ENCODE results near the gene MYH10. TPM values are rescaled to one million over a fixed set of nuclear protein-coding genes. Genes with fewer than 3 reads are reported as not detected.

The MYH10 gene
- polyA plus RNA-seq, 6 donors from 2014 or later: 0.35 to 5.0 (median 1.9) TPM; not detected in 1

DNA sequence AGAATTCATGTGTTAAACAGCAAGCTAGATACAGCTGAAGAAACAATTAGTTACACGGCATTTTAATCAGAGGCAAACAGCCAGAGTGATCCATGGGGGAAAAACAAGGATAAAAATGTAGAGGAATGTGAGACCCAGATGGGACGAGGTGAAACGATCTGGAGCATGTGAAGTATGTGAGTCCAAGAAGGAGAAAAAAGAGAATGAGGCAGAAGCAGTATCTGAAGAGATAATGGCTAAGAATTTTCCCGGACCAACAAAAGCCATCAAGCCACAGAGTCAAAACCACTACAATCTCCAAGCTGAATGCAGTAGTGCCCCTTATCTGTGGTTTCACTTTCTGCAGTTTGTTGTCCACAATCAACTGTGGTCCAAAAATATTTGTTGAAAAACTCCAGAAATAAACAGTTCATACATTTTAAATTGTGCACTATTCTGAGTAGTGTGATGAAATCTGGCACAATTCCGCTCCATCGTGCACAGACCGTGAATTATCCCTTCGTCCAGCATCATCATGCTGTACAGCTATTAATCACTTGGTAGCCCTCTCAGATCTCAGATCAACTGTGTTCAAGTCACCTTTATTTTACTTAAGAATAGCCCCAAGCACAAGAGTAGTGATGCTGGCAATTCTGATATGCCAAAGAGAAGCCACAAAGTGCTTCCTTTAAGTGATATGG lies 18.8 kb downstream of the MYH10 start:
- Mint-ChIP-seq H3K36me3 (peaks cover 5 to 8% of the 10 kb centered on the region in 2 donors), H3K27ac (no peak overlapping the region), H3K4me3 (no peak overlapping the region), H3K9me3 (peaks cover 2 to 5% (median 4%) of the 10 kb centered on the region in 7 donors), H3K27me3 (peaks cover 3 to 36% (median 15%) of the 10 kb centered on the region in 3 donors), H3K4me1 (no peaks in the 10 kb centered on the region)
- ATAC-seq (ENCODE audit: low read depth in 2 of 2) (no peak), DNase-seq (no peak)

DNA sequence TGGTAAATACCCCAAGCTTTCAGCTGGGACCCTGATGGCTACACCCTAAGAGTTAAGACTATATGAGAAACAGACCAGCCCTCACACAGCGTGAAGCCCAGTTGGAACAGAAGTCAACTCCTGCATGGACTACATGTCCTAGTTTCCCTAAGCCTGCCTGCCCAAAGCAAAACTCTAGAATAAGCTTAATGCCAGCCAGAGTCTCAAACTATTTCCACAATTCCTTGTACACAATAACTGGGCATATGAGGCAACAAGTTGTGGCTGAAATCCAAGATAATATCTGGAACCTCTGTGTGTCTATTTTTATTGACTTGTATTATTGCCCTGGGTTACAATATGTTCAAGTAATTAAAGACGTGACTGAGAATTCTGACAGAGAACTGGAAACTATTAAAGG lies 19.4 kb downstream of the MYH10 start:
- no peak overlapping the region for H3K4me3 Mint-ChIP-seq
- no peak overlapping the region for H3K27ac Mint-ChIP-seq
- H3K9me3 Mint-ChIP-seq: peaks cover 2 to 5% (median 4%) of the 10 kb centered on the region in 7 donors
- ATAC-seq (ENCODE audit: low read depth in 2 of 2) (no peak), DNase-seq (no peak)
- peaks cover 3 to 36% (median 15%) of the 10 kb centered on the region in 3 donors for H3K27me3 Mint-ChIP-seq
- no peaks in the 10 kb centered on the region for H3K4me1 Mint-ChIP-seq
- H3K36me3 Mint-ChIP-seq: peaks cover 5 to 8% of the 10 kb centered on the region in 2 donors

DNA sequence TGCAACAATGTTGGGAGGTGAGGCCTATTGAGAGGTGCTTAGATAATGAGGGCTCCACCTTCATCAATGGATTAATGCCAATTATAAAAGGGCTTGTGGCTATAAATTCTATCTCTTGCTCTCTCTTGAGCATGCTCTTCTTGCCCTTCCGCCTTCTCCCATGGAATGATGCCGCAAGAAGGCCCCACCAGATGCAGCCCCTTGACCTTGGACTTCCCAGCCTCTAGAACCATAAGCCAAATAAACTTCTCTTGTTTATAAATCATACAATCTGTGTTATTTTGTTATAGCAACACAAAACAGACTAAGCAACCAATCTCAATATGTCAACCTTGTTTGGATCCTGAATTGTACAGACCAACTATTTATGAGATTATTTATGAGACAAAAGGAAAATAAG lies 20.0 kb downstream of the MYH10 start:
- Mint-ChIP-seq H3K4me3 (no peak overlapping the region), H3K27me3 (peaks cover 3 to 32% (median 15%) of the 10 kb centered on the region in 3 donors), H3K36me3 (peaks cover 5 to 8% of the 10 kb centered on the region in 2 donors), H3K4me1 (no peaks in the 10 kb centered on the region), H3K9me3 (peaks cover 2 to 5% (median 4%) of the 10 kb centered on the region in 7 donors), H3K27ac (no peak overlapping the region)
- ATAC-seq (ENCODE audit: low read depth in 2 of 2) (no peak), DNase-seq (no peak)

DNA sequence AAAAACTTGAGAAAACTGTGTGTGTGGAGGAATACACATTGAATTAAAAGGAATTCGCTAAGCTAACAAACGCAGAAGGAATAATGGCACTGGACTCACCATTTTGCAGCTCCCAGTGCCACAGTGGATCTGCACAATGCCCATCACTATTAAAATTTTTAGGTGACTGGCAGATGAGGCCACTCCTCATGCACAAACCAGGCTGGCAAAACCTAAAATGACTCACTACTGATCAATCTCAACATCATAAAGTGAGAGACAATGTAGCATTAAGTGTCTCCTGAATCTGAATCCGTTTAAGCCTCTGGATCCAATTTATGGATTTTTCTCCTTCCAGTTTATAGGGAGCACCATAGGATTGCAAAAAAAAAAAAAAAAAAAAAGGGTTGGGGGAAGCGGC lies 20.6 kb downstream of the MYH10 start:
- peaks cover 3 to 30% (median 15%) of the 10 kb centered on the region in 3 donors for H3K27me3 Mint-ChIP-seq
- no peak overlapping the region for H3K4me3 Mint-ChIP-seq
- no peak for DNase-seq
- no peak for ATAC-seq (ENCODE audit: low read depth in 2 of 2)
- H3K4me1 Mint-ChIP-seq: no peaks in the 10 kb centered on the region
- peaks cover 5 to 8% of the 10 kb centered on the region in 2 donors for H3K36me3 Mint-ChIP-seq
- H3K27ac Mint-ChIP-seq: no peak overlapping the region
- peaks cover 2 to 5% (median 4%) of the 10 kb centered on the region in 7 donors for H3K9me3 Mint-ChIP-seq

DNA sequence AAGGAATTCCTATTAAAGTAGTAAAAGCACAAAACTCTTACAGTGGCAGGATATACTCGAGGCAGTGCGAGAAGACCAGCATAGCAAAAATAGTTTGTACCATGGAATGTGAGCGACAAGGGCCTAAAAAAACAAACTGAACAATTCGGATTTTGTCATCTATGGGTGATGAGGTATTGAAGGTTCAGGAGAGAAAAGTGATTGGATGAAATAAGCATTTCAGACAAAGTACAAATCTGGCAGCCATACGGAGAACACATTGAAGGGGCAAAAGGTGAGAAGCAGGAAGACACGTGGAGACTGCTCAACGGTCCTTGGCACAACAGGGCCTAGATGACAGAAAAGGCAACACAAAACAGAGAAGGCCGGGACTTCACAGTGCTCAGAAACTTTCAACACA lies 22.5 kb downstream of the MYH10 start:
- Mint-ChIP-seq H3K9me3 (peaks cover 2 to 5% (median 4%) of the 10 kb centered on the region in 7 donors), H3K4me1 (no peaks in the 10 kb centered on the region), H3K4me3 (no peak overlapping the region), H3K36me3 (peaks cover 5 to 8% of the 10 kb centered on the region in 2 donors), H3K27me3 (peaks cover 3 to 25% (median 13%) of the 10 kb centered on the region in 3 donors), H3K27ac (no peak overlapping the region)
- DNase-seq (no peak), ATAC-seq (ENCODE audit: low read depth in 2 of 2) (no peak)

DNA sequence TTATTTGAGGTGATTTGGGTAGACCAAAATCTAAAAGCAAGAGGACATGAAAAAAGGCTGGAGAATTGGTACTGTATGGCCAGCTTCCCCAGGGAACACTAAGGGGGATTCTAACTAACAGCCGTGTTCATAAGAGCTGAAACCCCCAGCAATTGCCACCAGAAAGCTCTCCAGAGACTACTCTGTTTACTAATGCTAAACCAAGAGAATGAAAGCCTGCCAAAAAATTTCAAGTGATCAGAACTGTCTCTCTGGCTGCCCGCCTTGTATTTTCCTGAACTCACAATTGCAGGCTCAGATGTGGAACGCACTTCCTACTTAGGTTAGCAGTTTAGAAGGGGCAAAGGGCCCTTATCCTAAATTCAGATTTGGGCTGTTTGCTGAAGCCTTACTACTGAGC lies 24.1 kb downstream of the MYH10 start:
- Mint-ChIP-seq H3K36me3 (peaks cover 1 to 8% of the 10 kb centered on the region in 2 donors), H3K27ac (no peak overlapping the region), H3K27me3 (peaks cover 3 to 17% (median 8%) of the 10 kb centered on the region in 3 donors), H3K4me3 (no peak overlapping the region), H3K4me1 (no peaks in the 10 kb centered on the region), H3K9me3 (peaks cover 2 to 5% (median 4%) of the 10 kb centered on the region in 7 donors)
- no peak for ATAC-seq (ENCODE audit: low read depth in 2 of 2)
- no peak for DNase-seq

DNA sequence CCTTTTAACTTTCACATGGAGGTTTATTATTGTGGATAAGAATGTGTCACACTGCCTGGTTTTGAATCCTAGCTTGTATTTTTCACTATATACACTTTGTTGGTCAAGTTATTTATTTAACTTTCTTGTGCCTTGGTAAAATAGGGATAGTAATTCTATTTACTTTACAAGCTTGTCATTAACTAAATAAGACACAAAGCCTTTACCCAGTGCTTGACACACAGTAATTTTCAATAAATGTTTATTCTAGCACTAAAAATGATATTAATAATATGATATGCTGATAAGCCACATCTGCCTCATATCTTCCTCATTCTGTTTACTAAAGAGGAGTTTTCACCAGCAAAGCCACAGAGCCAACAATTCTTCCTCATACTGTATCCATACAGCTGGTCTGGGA lies 27.8 kb downstream of the MYH10 start:
- Mint-ChIP-seq H3K27ac (no peak overlapping the region), H3K36me3 (no peaks in the 10 kb centered on the region), H3K9me3 (no peaks in the 10 kb centered on the region), H3K27me3 (peaks cover 0 to 3% (median 0%) of the 10 kb centered on the region in 3 donors), H3K4me1 (no peaks in the 10 kb centered on the region), H3K4me3 (no peak overlapping the region)
- ATAC-seq (ENCODE audit: low read depth in 2 of 2) (no peak), DNase-seq (no peak)

DNA sequence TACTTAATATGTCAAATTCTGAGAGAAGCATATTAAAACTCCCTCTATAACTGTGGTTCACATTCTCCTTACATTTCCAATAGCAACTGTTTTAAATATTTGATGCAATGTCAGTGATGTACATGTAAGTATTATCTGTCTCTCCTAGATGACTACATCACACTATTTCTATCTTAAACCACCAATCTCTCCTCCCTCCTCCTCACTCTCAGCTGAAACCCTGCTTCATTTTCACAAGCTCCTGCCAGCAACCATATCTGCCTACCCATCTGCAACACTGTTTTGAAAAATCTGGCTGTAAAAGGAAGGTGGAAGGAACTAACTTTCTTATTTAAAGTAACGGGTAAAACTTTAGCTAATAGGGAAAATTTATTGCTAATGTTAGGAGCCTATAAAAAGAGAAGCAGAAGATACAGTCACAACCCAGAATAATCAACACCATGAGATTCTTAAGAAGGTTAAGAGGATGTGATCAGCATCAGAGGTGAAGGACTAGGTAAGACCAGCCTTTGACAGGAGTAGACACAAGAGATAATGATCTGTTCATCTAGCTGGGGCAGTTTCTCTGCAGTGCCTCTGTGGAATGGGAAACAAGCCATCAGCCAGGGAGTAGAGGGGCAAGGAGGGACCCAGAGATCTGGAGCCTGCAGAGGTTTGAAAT lies 31.0 kb downstream of the MYH10 start:
- H3K4me3 Mint-ChIP-seq: no peak overlapping the region
- ATAC-seq (ENCODE audit: low read depth in 2 of 2): no peak
- H3K27me3 Mint-ChIP-seq: no peaks in the 10 kb centered on the region
- peaks cover 0 to 2% (median 0%) of the 10 kb centered on the region in 7 donors for H3K9me3 Mint-ChIP-seq
- no peak overlapping the region for H3K27ac Mint-ChIP-seq
- no peaks in the 10 kb centered on the region for H3K4me1 Mint-ChIP-seq
- no peaks in the 10 kb centered on the region for H3K36me3 Mint-ChIP-seq
- no peak for DNase-seq

DNA sequence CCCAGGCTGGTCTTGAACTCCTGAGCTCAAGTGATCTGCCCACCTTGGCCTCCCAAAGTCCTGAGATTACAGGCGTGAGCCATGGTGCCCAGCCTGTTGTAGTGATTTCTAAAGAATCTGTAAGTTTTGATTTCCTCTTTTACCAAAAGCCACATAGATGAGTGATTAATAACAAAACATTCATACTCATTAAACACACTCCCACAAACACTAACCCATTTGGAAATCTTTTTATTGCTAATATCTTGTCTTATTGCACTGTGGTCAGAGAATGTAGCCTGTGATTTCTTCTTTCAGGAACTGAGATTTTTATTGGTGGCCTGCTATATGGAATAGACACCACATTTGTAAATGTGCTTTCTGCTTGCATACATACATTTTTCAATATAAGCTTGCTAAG lies 31.6 kb downstream of the MYH10 start:
- no peaks in the 10 kb centered on the region for H3K27me3 Mint-ChIP-seq
- H3K36me3 Mint-ChIP-seq: no peaks in the 10 kb centered on the region
- DNase-seq: no peak

DNA sequence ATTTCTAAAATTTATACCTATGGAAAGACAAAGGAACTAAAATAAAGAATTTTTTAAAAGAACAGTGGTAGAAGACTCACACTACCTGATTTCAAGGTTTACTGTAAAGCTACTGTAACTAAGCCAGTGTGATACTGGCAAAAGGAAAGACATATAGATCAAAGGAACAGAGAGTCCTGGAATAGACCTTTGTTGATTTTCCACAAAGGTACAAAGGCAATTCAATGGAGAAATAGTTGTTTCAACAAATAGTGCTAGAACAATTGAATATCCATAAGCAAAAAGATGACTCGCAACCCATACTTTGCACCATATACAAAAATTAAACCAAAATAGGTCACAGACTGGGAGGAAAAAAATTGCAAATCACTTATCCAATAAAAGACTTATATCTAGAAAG lies 36.7 kb downstream of the MYH10 start:
- Mint-ChIP-seq H3K27me3 (peaks cover 0 to 8% (median 6%) of the 10 kb centered on the region in 3 donors), H3K4me3 (no peak overlapping the region), H3K9me3 (peaks cover 0 to 8% (median 0%) of the 10 kb centered on the region in 7 donors), H3K27ac (no peak overlapping the region), H3K4me1 (no peaks in the 10 kb centered on the region), H3K36me3 (no peaks in the 10 kb centered on the region)
- DNase-seq (no peak), ATAC-seq (ENCODE audit: low read depth in 2 of 2) (no peak)

More for the DNA sequence above, 31.6 kb downstream of the MYH10 start:
- H3K27ac Mint-ChIP-seq: no peak overlapping the region
- H3K4me3 Mint-ChIP-seq: no peak overlapping the region
- peaks cover 0 to 4% (median 0%) of the 10 kb centered on the region in 7 donors for H3K9me3 Mint-ChIP-seq
- H3K4me1 Mint-ChIP-seq: no peaks in the 10 kb centered on the region
- ATAC-seq (ENCODE audit: low read depth in 2 of 2): no peak

DNA sequence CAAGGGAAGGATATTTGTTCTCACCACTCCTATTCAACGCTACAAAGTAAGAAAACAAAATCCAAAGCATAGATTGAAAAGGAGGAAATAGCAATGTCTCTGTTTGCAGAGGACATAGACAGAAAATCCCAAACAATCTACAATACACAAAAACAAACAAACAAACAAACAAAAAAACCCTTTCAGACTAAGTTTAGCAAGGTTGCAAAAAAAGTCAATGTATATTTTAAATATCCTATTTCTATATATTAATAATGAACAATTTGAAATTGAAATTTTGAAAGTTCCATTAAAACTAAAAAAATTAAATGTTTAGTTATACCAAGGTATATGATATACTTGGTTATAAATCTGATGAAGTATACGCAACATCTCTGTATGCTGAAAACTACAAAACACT lies 37.2 kb downstream of the MYH10 start:
- ATAC-seq (ENCODE audit: low read depth in 2 of 2) (no peak), DNase-seq (no peak)
- no peak overlapping the region for H3K4me3 Mint-ChIP-seq
- H3K27me3 Mint-ChIP-seq: peaks cover 4 to 11% (median 10%) of the 10 kb centered on the region in 3 donors
- no peaks in the 10 kb centered on the region for H3K36me3 Mint-ChIP-seq
- peaks cover 0 to 8% (median 0%) of the 10 kb centered on the region in 7 donors for H3K9me3 Mint-ChIP-seq
- H3K27ac Mint-ChIP-seq: no peak overlapping the region
- no peaks in the 10 kb centered on the region for H3K4me1 Mint-ChIP-seq

DNA sequence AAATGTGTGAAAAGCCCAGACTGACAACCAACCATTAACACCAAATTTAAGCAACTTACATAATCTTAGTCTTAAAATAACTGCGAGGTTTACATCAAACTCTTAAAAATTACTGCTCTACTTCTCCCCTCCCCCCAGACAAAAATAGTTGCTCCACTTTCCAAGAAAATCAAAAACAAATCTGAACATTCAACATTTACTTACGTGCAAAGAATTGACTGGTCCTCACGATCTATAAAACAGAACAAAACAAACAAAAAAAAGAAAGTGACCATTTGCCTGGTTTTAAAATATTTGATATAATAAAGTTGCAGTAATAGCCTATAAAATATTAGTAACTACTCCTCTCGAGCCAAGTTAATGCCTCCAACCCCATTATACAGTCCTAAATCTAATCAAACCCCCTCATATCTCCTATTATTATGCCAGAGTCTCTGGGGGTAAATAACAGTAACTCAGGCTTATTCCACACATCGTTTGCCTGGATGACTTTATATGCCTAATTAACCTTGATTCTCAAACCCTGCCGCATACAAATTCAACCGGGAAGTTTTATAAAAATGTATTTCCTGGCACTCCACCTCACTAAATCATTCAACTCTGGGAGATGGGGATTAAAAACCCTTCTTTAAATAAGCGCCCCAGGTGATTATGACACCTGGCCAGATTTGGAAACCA lies 41.5 kb downstream of the MYH10 start:
- no peaks in the 10 kb centered on the region for H3K36me3 Mint-ChIP-seq
- no peak for ATAC-seq (ENCODE audit: low read depth in 2 of 2)
- H3K4me3 Mint-ChIP-seq: no peak overlapping the region
- peaks cover 8 to 22% (median 19%) of the 10 kb centered on the region in 3 donors for H3K27me3 Mint-ChIP-seq
- H3K27ac Mint-ChIP-seq: no peak overlapping the region
- DNase-seq: no peak
- H3K4me1 Mint-ChIP-seq: no peaks in the 10 kb centered on the region
- H3K9me3 Mint-ChIP-seq: peaks cover 0 to 5% (median 0%) of the 10 kb centered on the region in 7 donors

DNA sequence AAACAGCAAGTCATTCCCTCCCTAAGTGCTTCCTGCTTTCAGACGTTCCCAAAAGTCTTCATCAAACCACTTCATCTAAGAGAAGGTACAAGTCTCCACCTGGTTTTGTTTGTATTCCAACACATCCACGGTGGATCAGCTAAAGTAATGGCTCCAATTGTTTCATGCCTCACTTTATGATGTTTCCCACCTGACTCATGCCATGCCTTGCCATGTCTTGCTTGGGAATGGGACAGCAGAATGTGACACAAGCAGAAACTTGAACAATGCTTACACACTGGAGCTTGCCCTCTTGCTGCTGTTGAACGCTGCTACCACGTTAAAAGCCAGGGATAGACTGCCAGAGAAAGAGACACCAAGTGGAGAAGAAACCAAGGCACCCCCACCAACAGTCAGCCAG lies 43.8 kb downstream of the MYH10 start:
- no peaks in the 10 kb centered on the region for H3K36me3 Mint-ChIP-seq
- DNase-seq (no peak), ATAC-seq (ENCODE audit: low read depth in 2 of 2) (no peak)
- H3K27me3 Mint-ChIP-seq: peaks cover 8 to 18% (median 16%) of the 10 kb centered on the region in 3 donors
- H3K9me3 Mint-ChIP-seq: no peaks in the 10 kb centered on the region
- H3K4me1 Mint-ChIP-seq: no peaks in the 10 kb centered on the region
- H3K27ac Mint-ChIP-seq: no peak overlapping the region
- no peak overlapping the region for H3K4me3 Mint-ChIP-seq
